Measurements from ENCODE around the gene PARP14.
"Not testable (repeated sequence)": the region's sequence is repeated elsewhere in the genome, so short reads cannot be mapped to it uniquely, and the experiment has no call there.

The PARP14 gene, protein sequence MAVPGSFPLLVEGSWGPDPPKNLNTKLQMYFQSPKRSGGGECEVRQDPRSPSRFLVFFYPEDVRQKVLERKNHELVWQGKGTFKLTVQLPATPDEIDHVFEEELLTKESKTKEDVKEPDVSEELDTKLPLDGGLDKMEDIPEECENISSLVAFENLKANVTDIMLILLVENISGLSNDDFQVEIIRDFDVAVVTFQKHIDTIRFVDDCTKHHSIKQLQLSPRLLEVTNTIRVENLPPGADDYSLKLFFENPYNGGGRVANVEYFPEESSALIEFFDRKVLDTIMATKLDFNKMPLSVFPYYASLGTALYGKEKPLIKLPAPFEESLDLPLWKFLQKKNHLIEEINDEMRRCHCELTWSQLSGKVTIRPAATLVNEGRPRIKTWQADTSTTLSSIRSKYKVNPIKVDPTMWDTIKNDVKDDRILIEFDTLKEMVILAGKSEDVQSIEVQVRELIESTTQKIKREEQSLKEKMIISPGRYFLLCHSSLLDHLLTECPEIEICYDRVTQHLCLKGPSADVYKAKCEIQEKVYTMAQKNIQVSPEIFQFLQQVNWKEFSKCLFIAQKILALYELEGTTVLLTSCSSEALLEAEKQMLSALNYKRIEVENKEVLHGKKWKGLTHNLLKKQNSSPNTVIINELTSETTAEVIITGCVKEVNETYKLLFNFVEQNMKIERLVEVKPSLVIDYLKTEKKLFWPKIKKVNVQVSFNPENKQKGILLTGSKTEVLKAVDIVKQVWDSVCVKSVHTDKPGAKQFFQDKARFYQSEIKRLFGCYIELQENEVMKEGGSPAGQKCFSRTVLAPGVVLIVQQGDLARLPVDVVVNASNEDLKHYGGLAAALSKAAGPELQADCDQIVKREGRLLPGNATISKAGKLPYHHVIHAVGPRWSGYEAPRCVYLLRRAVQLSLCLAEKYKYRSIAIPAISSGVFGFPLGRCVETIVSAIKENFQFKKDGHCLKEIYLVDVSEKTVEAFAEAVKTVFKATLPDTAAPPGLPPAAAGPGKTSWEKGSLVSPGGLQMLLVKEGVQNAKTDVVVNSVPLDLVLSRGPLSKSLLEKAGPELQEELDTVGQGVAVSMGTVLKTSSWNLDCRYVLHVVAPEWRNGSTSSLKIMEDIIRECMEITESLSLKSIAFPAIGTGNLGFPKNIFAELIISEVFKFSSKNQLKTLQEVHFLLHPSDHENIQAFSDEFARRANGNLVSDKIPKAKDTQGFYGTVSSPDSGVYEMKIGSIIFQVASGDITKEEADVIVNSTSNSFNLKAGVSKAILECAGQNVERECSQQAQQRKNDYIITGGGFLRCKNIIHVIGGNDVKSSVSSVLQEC (N-terminal part only)

GRCh38 chr3:122680475-122681283 is at the start of gene PARP14:
Gene PARP14, plus strand, starts transcription at chr3:122680839. Its CDS starts 45 bp downstream, at chr3:122680884.
- DNase-seq = peak; percentile 85

DNA sequence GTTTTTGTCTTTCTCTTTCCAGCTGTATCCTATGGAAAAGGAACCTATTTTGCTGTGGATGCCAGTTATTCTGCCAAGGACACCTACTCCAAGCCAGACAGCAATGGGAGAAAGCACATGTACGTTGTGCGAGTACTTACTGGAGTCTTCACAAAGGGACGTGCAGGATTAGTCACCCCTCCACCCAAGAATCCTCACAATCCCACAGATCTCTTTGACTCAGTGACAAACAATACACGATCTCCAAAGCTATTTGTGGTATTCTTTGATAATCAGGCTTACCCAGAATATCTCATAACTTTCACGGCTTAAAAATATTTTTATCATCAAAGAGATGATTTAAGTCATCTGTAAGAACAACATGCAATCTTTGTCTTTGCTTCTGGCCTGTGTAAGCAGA is 44.9 kb upstream of the PARP14 start:
- DNase-seq = no peak

GRCh38 chr3:122636697-122637096 is 43.9 kb upstream of the PARP14 start:
- DNase-seq = no peak

- DNase-seq = no peak
These were observed 40.1 kb upstream of the PARP14 start for GRCh38 chr3:122640437-122640999.

GRCh38 chr3:122642935-122643334 is 37.7 kb upstream of the PARP14 start:
- no peak for DNase-seq

- DNase-seq = no peak
These were observed 34.3 kb upstream of the PARP14 start for GRCh38 chr3:122646146-122646988.

- DNase-seq = not testable (repeated sequence)
These were observed 29.3 kb upstream of the PARP14 start for GRCh38 chr3:122651233-122651907.

DNA sequence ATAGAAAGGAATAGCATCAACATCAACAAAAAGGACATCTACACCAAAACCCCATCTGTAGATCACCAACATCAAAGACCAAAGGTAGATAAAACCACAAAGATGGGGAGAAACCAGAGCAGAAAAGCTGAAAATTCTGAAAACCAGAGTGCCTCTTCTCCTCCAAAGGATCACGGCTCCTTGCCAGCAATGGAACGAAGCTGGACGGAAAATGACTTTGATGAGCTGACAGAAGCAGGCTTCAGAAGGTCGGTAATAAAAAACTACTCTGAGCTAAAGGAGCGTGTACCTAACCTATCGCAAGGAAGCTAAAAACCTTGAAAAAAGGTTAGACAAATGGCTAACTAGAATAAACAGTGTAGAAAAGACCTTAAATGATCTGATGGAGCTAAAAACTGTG is 28.7 kb upstream of the PARP14 start:
- DNase-seq = not testable (repeated sequence)

DNA sequence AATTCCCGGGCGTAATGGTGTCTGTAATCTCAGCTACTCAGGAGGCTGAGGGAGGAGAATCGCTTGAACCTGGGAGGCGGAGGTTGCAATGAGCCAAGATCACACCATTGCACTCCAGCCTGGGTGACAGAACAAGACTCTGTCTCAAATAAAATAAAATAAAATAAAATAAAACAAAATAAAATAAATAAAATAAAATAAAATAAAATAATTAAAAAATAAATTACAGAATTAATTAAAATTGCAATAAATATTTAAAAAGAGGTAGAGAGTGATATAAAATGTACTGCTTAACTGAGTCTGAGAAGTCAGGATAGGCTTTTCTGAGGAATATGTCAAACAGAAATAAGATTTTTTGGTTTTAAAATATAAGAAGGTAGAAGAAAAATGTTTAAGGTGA is 22.3 kb upstream of the PARP14 start:
- not testable (repeated sequence) for DNase-seq

DNA sequence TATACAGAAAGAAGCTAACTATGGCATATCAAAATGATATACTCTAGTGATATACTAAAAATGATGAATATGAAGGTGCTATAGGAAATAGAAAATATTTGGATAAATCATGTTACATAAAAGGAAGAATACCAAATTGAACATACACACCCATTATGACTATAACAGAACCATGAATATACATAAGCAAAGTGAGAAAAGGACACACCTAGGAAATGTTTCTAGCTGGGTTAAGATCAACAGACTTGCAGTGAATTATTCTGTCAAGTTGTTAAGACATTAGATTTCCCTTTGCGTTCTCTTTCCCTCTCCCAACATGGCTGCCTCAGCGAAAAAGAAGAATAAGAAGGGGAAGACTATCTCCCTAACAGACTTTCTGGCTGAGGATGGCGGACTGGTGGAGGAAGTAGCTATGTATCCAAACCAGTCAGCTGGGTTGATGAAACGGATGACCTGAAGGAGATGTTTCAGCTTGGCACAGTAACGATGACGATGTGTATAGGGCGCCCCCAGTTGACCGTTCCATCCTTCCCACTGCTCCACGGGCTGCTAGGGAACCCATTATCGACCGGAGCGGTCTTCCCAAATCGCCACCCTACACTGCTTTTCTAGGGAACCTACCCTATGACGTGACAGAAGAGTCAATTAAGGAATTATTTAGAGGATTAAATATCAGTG is 20.2 kb upstream of the PARP14 start:
- no peak for DNase-seq

GRCh38 chr3:122661633-122662032 is 19.0 kb upstream of the PARP14 start:
- no peak for DNase-seq

DNA sequence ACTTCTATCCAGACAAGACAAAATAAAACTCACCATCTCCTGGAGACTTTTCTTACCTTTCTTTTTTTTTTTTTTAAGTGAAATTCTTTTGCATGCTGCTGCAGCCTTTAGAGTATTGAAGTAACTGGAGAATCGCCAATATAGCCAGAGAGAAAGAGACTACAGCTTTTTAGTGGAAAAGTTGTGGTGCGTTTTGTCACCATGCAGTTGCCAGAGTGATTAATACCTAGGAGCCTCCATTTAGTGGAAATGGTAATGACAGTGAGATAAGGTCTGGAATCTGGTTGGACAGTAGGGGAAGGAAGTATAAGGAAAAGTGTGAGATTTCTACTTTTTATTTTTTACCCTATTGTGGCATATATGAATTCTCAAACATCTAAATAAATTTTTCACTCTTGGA is 18.1 kb upstream of the PARP14 start:
- no peak for DNase-seq

- peak; percentile 33 for DNase-seq
These were observed 15.3 kb upstream of the PARP14 start for GRCh38 chr3:122665226-122665786.

DNA sequence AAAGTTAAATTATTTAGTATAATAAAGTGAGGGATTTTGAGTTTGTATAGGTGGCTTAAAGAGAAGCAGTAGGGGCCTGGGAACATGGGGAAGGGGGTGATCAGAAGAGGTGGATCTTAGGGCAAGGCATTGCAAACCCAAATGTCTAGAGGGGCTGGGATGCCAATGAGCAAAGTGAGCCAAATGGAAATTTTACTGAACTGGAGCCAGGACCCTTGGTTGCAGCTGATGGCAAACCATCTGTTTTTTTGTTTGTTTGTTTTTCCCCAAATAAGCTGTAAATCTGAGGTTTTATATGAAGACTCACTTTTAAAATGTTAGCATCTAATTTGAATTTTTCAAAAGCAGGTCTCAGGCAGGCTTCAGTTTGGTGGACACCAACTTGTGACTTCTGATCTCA is 14.8 kb upstream of the PARP14 start:
- DNase-seq = no peak

DNA sequence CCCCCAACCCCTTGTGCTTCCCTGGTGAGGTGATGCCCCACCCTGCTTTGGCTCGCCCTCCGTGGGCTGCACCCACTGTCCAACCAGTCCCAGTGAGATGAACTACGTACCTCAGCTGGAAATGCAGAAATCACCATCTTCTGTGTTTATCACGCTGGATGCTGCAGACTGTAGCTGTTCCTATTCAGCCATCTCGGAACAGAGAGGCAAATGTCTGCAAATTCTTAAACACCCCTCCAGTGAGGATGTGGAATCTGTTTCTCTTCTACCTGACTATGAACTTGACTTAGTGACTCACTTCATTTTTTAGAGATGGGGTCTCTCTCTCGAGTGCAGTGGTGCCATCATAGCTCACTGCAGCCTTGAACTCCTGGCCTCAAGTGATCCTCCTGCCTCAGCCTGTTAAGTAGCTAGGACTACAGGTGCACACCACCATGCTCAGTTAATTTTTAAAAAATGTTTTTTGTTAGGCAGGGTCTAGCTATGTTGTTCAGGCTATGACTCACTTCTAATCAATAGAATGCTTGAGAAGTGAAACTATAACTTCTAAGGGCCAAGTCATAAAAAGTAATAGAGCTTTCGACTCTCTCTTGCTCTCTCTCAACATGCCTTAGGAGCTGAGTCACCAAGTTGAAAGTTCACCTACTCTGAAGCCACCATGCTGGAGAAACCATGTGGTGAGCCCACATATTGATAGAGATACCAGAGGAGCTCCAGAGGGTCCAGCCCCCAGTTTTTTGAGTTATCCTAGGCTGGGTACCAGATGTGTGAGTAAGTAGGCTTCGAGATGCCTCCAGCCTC is 11.5 kb upstream of the PARP14 start:
- DNase-seq = no peak

DNA sequence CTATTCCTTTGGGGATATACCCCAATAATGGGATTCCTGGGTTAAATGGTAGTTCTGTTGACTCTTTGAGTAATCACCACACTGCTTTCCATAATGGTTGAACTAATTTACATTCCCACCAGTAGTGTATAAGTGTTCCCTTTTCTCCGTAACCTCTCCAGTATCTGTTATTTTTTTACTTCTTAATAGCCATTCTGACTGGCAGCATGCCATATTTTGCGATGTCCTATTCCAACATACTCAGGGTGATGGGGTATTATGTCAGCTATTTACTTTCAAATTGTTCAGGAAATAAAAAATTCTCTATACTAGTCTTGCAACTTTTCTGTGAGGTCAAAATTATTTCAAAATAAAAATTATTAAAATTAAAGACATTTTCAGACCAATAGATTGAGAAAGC is 9.1 kb upstream of the PARP14 start:
- DNase-seq = no peak

- DNase-seq = no peak
These were observed 6.3 kb upstream of the PARP14 start for GRCh38 chr3:122674339-122674738.

GRCh38 chr3:122676759-122677158 is 3.9 kb upstream of the PARP14 start:
- peak; percentile 24 for DNase-seq

All from eye (tissue), 1 donor.